Measurements from ENCODE around the gene NLGN4Y.

The NLGN4Y gene

DNA sequence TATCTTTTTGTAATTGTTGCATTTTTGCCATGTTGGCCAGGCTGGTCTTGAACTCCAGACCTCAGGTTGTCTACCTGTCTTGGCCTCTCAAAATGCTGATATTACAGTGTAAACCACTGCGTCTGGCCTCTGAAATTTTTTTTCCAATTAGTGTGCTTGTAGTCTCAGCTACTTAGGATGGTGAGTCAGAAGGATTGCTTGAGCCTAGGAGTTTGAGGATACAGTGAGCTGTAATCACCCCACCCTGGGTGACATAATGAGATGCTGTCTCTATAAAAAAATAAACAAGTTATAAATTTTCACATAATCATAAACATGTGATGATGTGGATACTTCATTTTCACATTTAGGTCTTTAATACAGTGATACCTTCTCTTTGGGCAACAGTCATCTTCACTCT lies 154.9 kb downstream of the NLGN4Y start:
- DNase-seq, result no peak

DNA sequence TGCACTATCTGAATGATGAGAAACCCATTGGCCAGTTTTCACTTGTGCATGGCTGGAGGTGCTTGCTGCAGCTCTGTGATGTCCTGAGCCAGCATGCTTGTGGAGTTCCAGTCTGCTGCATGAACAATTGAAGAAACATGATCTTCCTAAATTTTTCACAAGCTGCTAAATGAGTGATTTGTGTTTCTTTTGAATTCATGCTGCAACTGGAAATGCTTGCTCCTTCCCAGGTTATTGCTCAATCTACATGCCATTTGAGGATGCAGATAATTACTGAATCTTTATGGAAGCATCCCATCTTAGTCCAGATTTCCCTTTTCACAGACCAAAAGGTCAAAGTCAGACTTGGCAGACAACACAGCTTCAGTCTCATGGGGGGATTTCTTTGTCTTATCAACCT lies 170.2 kb downstream of the NLGN4Y start:
- no peak for DNase-seq

GRCh38 chrY:14708158-14708557 lies 183.8 kb downstream of the NLGN4Y start:
- no peak for DNase-seq

DNA sequence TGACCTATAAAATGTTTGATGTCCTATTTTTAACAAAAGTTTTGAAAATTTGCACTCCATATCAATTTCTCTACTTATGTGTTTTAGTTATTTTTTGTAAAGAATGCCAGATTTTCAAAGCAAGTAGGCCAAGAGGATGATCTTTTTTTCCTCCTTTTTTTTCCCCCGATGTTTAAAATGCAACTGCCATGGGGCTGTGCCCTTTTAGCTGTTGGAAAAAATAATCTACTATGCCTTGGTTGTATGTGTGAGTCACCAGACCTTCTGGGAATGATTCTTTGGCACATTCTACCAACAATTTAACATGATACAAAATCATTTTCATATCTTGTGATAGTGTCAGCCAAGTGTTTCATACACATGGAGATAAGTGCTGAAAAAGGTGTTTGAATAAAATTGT lies 217.3 kb downstream of the NLGN4Y start:
- no peak for DNase-seq

GRCh38 chrY:14748329-14748728 lies 224.0 kb downstream of the NLGN4Y start:
- DNase-seq, result no peak

GRCh38 chrY:14755571-14755970 lies 231.2 kb downstream of the NLGN4Y start:
- no peak for DNase-seq

- no peak for DNase-seq
Observed at GRCh38 chrY:14762903-14763302, 238.6 kb downstream of the NLGN4Y start.

GRCh38 chrY:14763600-14763999 lies 239.3 kb downstream of the NLGN4Y start:
- DNase-seq, result no peak

- DNase-seq, result no peak
Observed at GRCh38 chrY:14778208-14778607, 253.9 kb downstream of the NLGN4Y start.

DNA sequence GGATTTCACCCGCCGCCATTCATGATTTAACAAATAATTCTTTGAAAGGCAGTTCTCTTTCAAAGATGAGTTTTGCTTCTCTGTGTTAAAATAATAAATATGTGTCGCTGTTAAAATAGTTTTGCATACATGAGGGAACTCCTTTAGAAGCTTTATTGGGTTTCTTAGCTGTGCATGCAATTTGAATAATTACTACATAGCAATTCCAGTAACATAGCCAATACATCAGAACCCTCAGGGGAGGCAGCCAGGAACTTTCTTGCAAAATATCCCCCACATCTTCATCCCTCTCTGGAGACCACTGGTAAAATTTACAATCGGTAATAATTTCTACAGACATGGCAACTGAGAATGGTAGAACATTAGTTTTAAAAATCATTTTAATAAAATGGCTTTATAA lies 268.8 kb downstream of the NLGN4Y start:
- no peak for DNase-seq

DNA sequence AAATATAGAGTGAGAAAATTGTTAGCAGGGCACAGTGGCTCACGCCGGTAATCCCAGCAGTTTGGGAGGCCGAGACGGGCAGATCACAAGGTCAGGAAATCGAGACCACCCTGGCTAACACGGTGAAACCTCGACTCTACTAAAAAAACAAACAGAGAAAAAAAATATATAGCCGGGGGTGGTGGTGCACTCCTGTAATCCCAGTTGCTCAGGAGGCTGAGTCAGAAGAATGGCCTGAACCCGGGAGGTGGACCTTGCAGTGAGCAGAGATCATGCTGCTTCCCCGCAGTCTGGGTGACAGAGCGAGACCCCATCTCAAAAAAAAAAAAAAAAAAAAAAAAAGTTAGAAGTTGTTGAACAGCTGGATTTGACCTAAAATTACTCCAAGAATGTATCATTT lies 269.3 kb downstream of the NLGN4Y start:
- DNase-seq, result no peak

DNA sequence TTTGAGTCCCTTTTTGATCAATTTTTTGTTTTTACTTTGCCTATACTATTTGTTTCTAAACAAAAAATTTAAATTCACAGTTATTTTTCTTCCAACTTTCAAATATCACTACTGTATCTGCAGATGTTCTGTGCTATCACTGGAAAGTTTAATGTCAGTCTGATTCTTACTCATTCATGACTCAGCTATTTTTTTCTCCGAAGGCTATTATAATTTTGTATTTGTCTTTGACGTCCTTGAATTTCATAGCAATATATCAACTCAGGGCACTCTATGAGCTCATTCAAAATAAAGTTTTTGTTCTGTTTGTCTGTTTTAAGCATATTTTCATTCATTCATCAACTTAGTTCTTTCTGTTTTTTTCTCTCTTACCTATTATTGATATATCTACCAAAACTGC lies 273.7 kb downstream of the NLGN4Y start:
- no peak for DNase-seq

- DNase-seq, result no peak
Observed at GRCh38 chrY:14801096-14801495, 276.8 kb downstream of the NLGN4Y start.

DNA sequence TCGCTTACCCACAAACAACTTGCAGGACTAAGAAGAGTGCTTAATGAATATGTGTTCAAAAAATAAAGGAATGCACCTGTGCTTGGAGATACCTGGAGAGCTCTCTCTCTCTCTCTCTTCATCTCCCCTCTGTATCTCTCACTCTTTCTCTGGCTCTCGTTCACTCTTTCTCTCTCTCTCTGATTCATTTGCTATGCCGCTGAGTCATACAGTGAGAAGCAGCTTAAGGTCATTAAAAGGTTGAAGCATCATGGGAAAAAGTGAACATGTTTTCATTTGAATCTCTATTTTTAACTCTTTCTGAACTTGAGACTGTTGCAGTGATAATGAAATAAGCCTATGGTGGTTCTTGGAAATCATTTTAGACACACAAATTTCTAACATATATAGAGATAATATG lies 277.8 kb downstream of the NLGN4Y start:
- DNase-seq, result no peak

DNA sequence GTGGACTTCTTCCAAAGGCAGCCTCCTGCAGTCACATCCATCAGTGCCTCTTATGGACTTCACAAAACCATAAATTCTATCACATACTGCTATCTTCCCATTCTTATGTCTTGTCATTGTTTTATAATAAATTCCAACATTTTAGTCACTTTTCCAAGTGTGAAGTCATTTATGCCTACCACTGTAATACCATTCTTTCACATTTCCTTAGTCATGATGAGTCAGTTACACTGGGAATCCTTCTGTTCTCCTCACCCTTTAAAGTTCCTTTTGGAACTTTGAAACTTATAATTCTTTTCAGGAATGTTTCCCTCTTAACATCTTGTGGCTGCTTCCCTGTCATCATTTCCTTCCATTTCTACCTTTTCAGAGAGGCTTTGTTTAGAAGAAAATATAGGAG lies 279.7 kb downstream of the NLGN4Y start:
- no peak for DNase-seq

DNA sequence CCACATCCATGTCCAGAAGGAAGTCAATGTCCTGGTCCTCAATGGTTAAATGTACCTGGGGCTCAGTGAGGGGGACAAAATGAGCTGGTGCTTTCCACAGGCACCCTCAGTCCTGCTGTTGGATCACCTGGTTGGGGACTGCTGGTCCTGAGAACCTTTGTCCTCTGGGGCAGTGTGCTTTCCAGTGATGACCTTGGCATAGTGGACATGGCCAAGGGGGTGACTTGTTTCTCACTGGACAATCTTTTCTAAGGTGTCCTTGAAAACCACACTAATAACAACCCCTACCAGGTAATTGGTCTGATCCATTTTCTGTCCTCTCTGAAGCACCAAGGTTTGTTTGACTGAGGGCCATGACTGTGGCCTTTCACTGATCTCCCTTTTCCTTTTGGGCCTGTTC lies 294.1 kb downstream of the NLGN4Y start:
- DNase-seq, result no peak

GRCh38 chrY:14822201-14822600 lies 297.9 kb downstream of the NLGN4Y start:
- no peak for DNase-seq

- no peak for DNase-seq
Observed at GRCh38 chrY:14822906-14823305, 298.6 kb downstream of the NLGN4Y start.

DNA sequence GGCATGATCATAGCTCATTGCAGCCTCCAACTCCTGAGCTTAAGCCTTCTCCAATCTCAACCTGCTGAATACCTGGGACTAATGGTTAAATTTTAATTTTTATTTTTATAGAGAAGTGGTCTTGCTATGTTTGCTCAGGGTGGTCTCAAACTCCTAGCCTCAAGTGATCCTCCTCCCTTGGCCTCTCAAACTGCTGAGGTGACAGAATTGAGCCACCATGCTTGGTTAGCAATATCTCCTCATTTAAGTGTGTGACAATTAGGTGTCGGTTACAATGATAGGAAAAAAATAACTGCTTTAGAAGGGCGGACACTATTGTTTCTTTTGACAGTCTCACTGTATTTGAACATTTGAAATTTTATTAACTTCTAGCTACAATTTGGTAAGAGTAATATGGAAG lies 300.3 kb downstream of the NLGN4Y start:
- no peak for DNase-seq

DNA sequence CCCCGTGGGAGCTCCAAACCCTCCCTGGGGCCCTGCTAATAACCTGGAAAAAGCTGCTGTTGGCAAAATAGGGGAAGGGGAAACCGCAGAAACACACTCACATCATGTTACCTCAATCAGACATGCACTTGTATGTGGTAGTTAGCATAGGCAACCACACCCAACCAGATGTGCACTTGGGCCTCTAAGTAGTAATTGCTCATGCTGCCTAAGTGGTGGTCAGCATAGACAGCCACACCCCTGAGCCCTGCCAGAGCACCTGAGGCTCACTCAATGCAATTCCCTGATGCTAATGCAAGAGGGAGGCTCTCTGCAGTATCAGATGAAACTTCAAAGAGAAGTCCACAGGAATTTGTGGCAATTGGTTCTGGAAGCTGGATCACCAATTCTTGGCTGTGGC lies 301.4 kb downstream of the NLGN4Y start:
- no peak for DNase-seq

DNA sequence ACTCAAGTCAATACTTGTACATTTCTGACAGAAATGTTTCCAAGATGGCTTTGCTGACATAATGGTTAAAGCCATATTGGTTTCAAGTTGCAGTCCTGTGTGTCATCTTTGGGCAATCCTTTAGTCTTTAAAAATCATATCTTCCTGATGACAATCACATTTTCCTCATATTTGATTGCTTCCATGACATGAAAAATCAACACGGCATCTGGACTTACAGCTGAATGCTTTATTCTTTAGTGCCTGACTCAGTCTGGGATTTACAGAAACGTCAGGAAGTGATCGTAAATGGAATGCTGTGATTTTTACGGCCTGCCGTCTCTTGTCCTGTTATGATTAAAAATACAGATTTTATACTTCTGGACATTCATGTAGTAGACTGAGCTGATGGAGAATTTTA lies 304.2 kb downstream of the NLGN4Y start:
- no peak for DNase-seq

DNA sequence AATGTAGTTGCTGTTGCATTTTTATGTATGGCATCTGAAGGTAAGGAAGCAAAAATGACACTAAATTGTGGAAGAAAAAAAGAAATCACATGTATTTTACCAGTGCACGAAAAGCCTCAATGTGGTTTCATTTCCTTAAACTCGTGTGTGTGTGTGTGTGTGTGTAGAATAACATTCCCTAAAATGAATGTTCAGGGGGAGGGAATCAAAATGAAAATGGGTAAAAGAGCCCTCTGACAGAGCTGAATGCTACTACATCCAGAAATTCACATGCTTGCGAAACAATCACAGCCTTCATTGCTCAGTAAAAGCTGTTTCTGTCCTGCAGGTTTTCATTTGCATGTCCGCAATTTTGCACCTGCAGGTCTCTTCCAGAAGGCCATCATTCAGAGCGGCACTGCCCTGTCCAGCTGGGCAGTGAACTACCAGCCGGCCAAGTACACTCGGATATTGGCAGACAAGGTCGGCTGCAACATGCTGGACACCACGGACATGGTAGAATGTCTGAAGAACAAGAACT lies 305.1 kb downstream of the NLGN4Y start:
- DNase-seq, result no peak

- DNase-seq, result no peak
Observed at GRCh38 chrY:14834103-14835060, 310.1 kb downstream of the NLGN4Y start.

- no peak for DNase-seq
Observed at GRCh38 chrY:14837466-14837865, 313.1 kb downstream of the NLGN4Y start.

DNA sequence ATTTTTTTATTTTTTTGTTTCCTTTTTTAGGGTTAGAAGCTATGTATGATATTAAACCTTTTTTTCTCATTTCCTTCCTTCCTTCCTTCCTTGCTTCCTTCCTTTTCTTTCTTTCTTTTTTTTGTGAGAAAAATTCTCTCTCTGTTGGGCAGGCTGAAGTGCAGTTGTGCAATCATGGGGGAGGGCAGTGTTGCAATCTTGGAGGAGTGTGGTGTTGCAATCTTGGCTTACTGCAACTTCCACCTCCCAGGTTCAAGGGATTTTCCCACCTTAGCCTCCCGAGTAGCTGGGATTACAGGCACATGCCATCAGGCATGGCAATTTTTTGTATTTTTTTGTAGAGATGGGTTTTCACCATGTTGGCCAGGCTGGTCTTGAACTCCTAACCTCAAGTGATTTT lies 326.4 kb downstream of the NLGN4Y start:
- peak; percentile 25 for DNase-seq
